GM19452 (cell line): ENCODE measurements around the gene CDT1.

Source experiments
- ATAC-seq: cut with Tn5 transposase; IDR thresholded peaks from one replicate; pipeline ENCODE4 v1.9.1; 2021; ENCODE audit not compliant: unreplicated experiment

Gene CDT1

GRCh38 chr16:88804173-88804551 is 573 bp downstream of the CDT1 start:
- ATAC-seq, result no peak

- ATAC-seq, result no peak
These were observed 1.2 kb downstream of the CDT1 start for GRCh38 chr16:88804552-88805339.

- no peak for ATAC-seq
These were observed 1.7 kb downstream of the CDT1 start for GRCh38 chr16:88805340-88805715.

GRCh38 chr16:88805887-88806393 is 2.4 kb downstream of the CDT1 start:
- ATAC-seq, result no peak

- no peak for ATAC-seq
These were observed 3.0 kb downstream of the CDT1 start for GRCh38 chr16:88806491-88807111.

- ATAC-seq, result no peak
These were observed 3.6 kb downstream of the CDT1 start for GRCh38 chr16:88807142-88807625.

GRCh38 chr16:88807626-88808453 is 4.3 kb downstream of the CDT1 start:
- ATAC-seq, result no peak

GRCh38 chr16:88809068-88809675 is 5.6 kb downstream of the CDT1 start:
- ATAC-seq, result no peak

- no peak for ATAC-seq
These were observed 6.1 kb downstream of the CDT1 start for GRCh38 chr16:88809676-88810165.

- ATAC-seq, result no peak
These were observed 6.8 kb downstream of the CDT1 start for GRCh38 chr16:88810166-88810911.

GRCh38 chr16:88810912-88811768 is 7.6 kb downstream of the CDT1 start:
- peak; percentile 48 for ATAC-seq

GRCh38 chr16:88811769-88812512 is 8.4 kb downstream of the CDT1 start, which contains the start of gene APRT:
Gene APRT, minus strand, starts transcription at chr16:88811928. Its CDS starts 29 bp downstream, at chr16:88811899.
- ATAC-seq, result peak; percentile 63

GRCh38 chr16:88812513-88813268 is 9.1 kb downstream of the CDT1 start:
- no peak for ATAC-seq

- ATAC-seq, result no peak
These were observed 9.9 kb downstream of the CDT1 start for GRCh38 chr16:88813269-88814143.

- no peak for ATAC-seq
These were observed 10.5 kb downstream of the CDT1 start for GRCh38 chr16:88814144-88814502.

GRCh38 chr16:88815227-88815626 is 11.6 kb downstream of the CDT1 start:
- ATAC-seq, result no peak
